Panc1 (cell line): ENCODE results near the gene DUXB. TPM values are rescaled to one million over a fixed set of nuclear protein-coding genes. Genes with fewer than 3 reads are reported as not detected.

Experiments
- total RNA-seq: library from RNA; stranded (reverse); gene quantifications from one replicate; pipeline ENCODE4 v1.2.1, GENCODE V29; 2021; ENCODE audit not compliant: unreplicated experiment

The DUXB gene
- total RNA-seq, 1 experiment from 2014 or later, result not detected

Other genes with a start within 250 kb of the DUXB start
- gene TMEM170A, start 236.8 kb downstream of the DUXB start, total RNA-seq, result 19.0 TPM
- gene CHST6, start 206.0 kb downstream of the DUXB start, total RNA-seq, result 0.05 TPM
- gene CHST5, start 165.4 kb downstream of the DUXB start, total RNA-seq, result 0.15 TPM
- 9.0 TPM for gene TMEM231, start 145.2 kb downstream of the DUXB start, total RNA-seq
- 56.2 TPM for gene GABARAPL2, start 135.1 kb downstream of the DUXB start, total RNA-seq
- gene ADAT1, start 78.2 kb downstream of the DUXB start, total RNA-seq, result 46.8 TPM
- gene KARS1, start 53.8 kb downstream of the DUXB start, total RNA-seq, result 119 TPM
- gene TERF2IP, start 53.7 kb downstream of the DUXB start, total RNA-seq, result 23.3 TPM
- gene CPHXL2, start 24.5 kb downstream of the DUXB start, total RNA-seq, result not detected
- not detected for gene CPHXL, start 25.0 kb upstream of the DUXB start, total RNA-seq